IMR-90 (cell line): ENCODE data around the gene KCNMB1. TPM values are rescaled to one million over a fixed set of nuclear protein-coding genes. Genes with fewer than 3 reads are reported as not detected.

ENCODE experiments used
- ATAC-seq: fragments of 200-7000 bp; cut with Tn5 transposase; 2 replicates; pipeline ENCODE4 v1.9.1; 2020; ENCODE audit warnings: low read depth, mild to moderate bottlenecking, moderate library complexity
- BruUV-seq: library from RNA; stranded (reverse); fragments of 400-500 nt; replicated peaks from 2 replicates; lab custom pipeline; 2021; lab: Mats Ljungman, UMichigan
- CTCF ChIA-PET: fragments of 300-600 bp; formaldehyde crosslinking; extraction: SDS; loops from one replicate; lab custom pipeline; 2021; ENCODE audit warnings: antibody characterized with exemption; lab: Yijun Ruan, JAX
- POLR2A ChIA-PET: fragments of 300-600 bp; sonication (Branson Sonifier 250); formaldehyde crosslinking; loops from one replicate; lab custom pipeline; 2022; ENCODE audit warnings: antibody characterized with exemption; ENCODE audit not compliant: unreplicated experiment; lab: Charles Lee
- DNase-seq: peaks from one replicate; pipeline ENCODE4 v3.0.0; 2013
- H2AFZ ChIP-seq: replicated peaks from 2 replicates; pipeline ENCODE3; 2013; ENCODE audit warnings: low read length, mild to moderate bottlenecking; ENCODE audit not compliant: poor library complexity
- H2AK5ac ChIP-seq: 2 replicates; pipeline ENCODE4 v1.6.1; 2013; ENCODE audit warnings: low read depth, low read length, inconsistent platforms
- H2AK9ac ChIP-seq: replicated peaks from 2 replicates; pipeline ENCODE3; 2013; ENCODE audit warnings: mild to moderate bottlenecking, low read depth, low read length, moderate library complexity; ENCODE audit not compliant: poor library complexity
- H2BK120ac ChIP-seq: 2 replicates; pipeline ENCODE4 v1.6.1; 2013; ENCODE audit warnings: low read depth, low read length, inconsistent platforms
- H2BK15ac ChIP-seq: 3 replicates; pipeline ENCODE4 v1.6.1; 2013; ENCODE audit warnings: low read depth, low read length, inconsistent platforms
- H2BK20ac ChIP-seq: 2 replicates; pipeline ENCODE4 v1.6.1; 2013; ENCODE audit warnings: low read depth, mild to moderate bottlenecking, inconsistent platforms, low read length, moderate library complexity
- H2BK5ac ChIP-seq: 2 replicates; pipeline ENCODE4 v1.6.1; 2013; ENCODE audit warnings: mild to moderate bottlenecking, low read depth, low read length, inconsistent platforms; ENCODE audit not compliant: poor library complexity, severe bottlenecking
- H3K14ac ChIP-seq: replicated peaks from 2 replicates; pipeline ENCODE4 v1.6.1; 2013; ENCODE audit warnings: low read depth, low read length, inconsistent platforms
- H3K18ac ChIP-seq: 2 replicates; pipeline ENCODE4 v1.6.1; 2013; ENCODE audit warnings: low read depth, low read length, control low read depth
- H3K23ac ChIP-seq: 2 replicates; pipeline ENCODE4 v1.6.1; 2013; ENCODE audit warnings: low read depth, low read length, inconsistent platforms
- H3K27ac ChIP-seq: 2 replicates; pipeline ENCODE4 v1.5.1; 2013; ENCODE audit warnings: mild to moderate bottlenecking, control low read depth, low read length; ENCODE audit not compliant: insufficient read depth
- H3K27me3 ChIP-seq: 2 replicates; pipeline ENCODE4 v1.6.1; 2013; ENCODE audit warnings: low read length; ENCODE audit not compliant: control insufficient read depth, insufficient read depth
- H3K36me3 ChIP-seq: 2 replicates; pipeline ENCODE4 v1.6.1; 2013; ENCODE audit warnings: low read length, mixed read lengths; ENCODE audit not compliant: control insufficient read depth, insufficient read depth
- H3K4ac ChIP-seq: 2 replicates; pipeline ENCODE4 v1.6.1; 2013; ENCODE audit warnings: low read depth, low read length, inconsistent platforms
- H3K4me1 ChIP-seq: 2 replicates; pipeline ENCODE4 v1.6.1; 2013; ENCODE audit warnings: low read length, mixed read lengths; ENCODE audit not compliant: control insufficient read depth, insufficient read depth
- H3K4me2 ChIP-seq: 2 replicates; pipeline ENCODE4 v1.6.1; 2013; ENCODE audit warnings: low read depth, mild to moderate bottlenecking, control low read depth, low read length, moderate library complexity
- H3K4me3 ChIP-seq: 2 replicates; pipeline ENCODE4 v1.5.1; 2013; ENCODE audit warnings: low read depth, mild to moderate bottlenecking, control low read depth, low read length, moderate library complexity; ENCODE audit not compliant: insufficient read depth
- H3K56ac ChIP-seq: 2 replicates; pipeline ENCODE4 v1.6.1; 2013; ENCODE audit warnings: low read length, inconsistent platforms; ENCODE audit not compliant: insufficient read depth; ENCODE audit errors: extremely low read depth
- H3K79me1 ChIP-seq, 2 experiments: 2 replicates each; pipeline ENCODE4 v1.6.1; 2013; ENCODE audit warnings: low read length in 2 of 2, inconsistent platforms in 1 of 2, low read depth in 1 of 2
- H3K9ac ChIP-seq: 2 replicates; pipeline ENCODE4 v1.6.1; 2013; ENCODE audit warnings: low read depth, low read length, control low read depth
- H3K9me1 ChIP-seq: 2 replicates; pipeline ENCODE4 v1.6.1; 2013; ENCODE audit warnings: low read length, inconsistent platforms; ENCODE audit not compliant: insufficient read depth
- H3K9me3 ChIP-seq: 2 replicates; pipeline ENCODE4 v1.6.1; 2013; ENCODE audit warnings: low read length; ENCODE audit not compliant: control insufficient read depth, insufficient read depth
- H4K20me1 ChIP-seq: 2 replicates; pipeline ENCODE4 v1.6.1; 2013; ENCODE audit warnings: low read length, inconsistent platforms; ENCODE audit not compliant: insufficient read depth
- H4K5ac ChIP-seq: 2 replicates; pipeline ENCODE4 v1.6.1; 2013; ENCODE audit warnings: mild to moderate bottlenecking, low read depth, low read length, control low read depth
- H4K8ac ChIP-seq, 2 experiments: 2 replicates each; pipeline ENCODE4 v1.6.1; 2013; ENCODE audit warnings: low read depth in 2 of 2, low read length in 2 of 2, control low read depth in 1 of 2, inconsistent platforms in 1 of 2
- H4K91ac ChIP-seq: 2 replicates; pipeline ENCODE4 v1.6.1; 2013; ENCODE audit warnings: low read depth, low read length, inconsistent platforms; ENCODE audit not compliant: insufficient read depth
- BHLHE40 ChIP-seq: fragments of 150-350 bp; IDR thresholded peaks from 2 replicates; pipeline ENCODE4 v1.6.1; 2016; ENCODE audit warnings: mild to moderate bottlenecking, low read depth, low read length
- CEBPB ChIP-seq: IDR thresholded peaks from 2 replicates; pipeline ENCODE4 v1.6.1; 2012; ENCODE audit warnings: low read depth, low read length, improper control_type of control experiment
- CHD1 ChIP-seq: IDR thresholded peaks from 2 replicates; pipeline ENCODE4 v1.6.1; 2012; ENCODE audit warnings: low read depth, low read length, improper control_type of control experiment
- CTCF ChIP-seq: conservative IDR thresholded peaks from 2 replicates; pipeline ENCODE4 v1.5.1; 2012; ENCODE audit warnings: mild to moderate bottlenecking, low read depth, low read length, improper control_type of control experiment
- ELK1 ChIP-seq: fragments of 150-350 bp; IDR thresholded peaks from 2 replicates; pipeline ENCODE4 v1.6.1; 2016; ENCODE audit warnings: low read depth, mild to moderate bottlenecking, low read length, moderate library complexity, borderline replicate concordance
- FOS ChIP-seq: fragments of 150-350 bp; IDR thresholded peaks from 2 replicates; pipeline ENCODE4 v1.6.1; 2016; ENCODE audit warnings: low read depth, low read length
- MAFK ChIP-seq: IDR thresholded peaks from 2 replicates; pipeline ENCODE4 v1.6.1; 2012; ENCODE audit warnings: low read depth, low read length, improper control_type of control experiment
- MAZ ChIP-seq: IDR thresholded peaks from 2 replicates; pipeline ENCODE4 v1.6.1; 2012; ENCODE audit warnings: low read depth, mild to moderate bottlenecking, low read length, improper control_type of control experiment, moderate library complexity, borderline replicate concordance
- MXI1 ChIP-seq: IDR thresholded peaks from 2 replicates; pipeline ENCODE4 v1.6.1; 2012; ENCODE audit warnings: low read depth, mild to moderate bottlenecking, low read length, moderate library complexity, borderline replicate concordance
- NFE2L2 ChIP-seq: fragments of 150-350 bp; IDR thresholded peaks from 2 replicates; pipeline ENCODE4 v1.6.1; 2016; ENCODE audit warnings: low read depth, mild to moderate bottlenecking, low read length
- POLR2A ChIP-seq: IDR thresholded peaks from 2 replicates; pipeline ENCODE4 v1.6.1; 2012; ENCODE audit warnings: mild to moderate bottlenecking, low read depth, low read length
- RAD21 ChIP-seq: IDR thresholded peaks from 2 replicates; pipeline ENCODE4 v1.6.1; 2012; ENCODE audit warnings: low read length, improper control_type of control experiment
- RCOR1 ChIP-seq: IDR thresholded peaks from 2 replicates; pipeline ENCODE4 v1.6.1; 2012; ENCODE audit warnings: mild to moderate bottlenecking, low read length, improper control_type of control experiment; ENCODE audit not compliant: insufficient replicate concordance
- RFX5 ChIP-seq: IDR thresholded peaks from 2 replicates; pipeline ENCODE4 v1.8.0; 2012; ENCODE audit warnings: low read depth, mild to moderate bottlenecking, low read length, moderate library complexity
- SMC3 ChIP-seq: fragments of 150-350 bp; IDR thresholded peaks from 2 replicates; pipeline ENCODE4 v1.6.1; 2016; ENCODE audit warnings: low read depth, mild to moderate bottlenecking, antibody characterized with exemption, low read length, moderate library complexity
- WGBS, 2 experiments: methylation state at CpG; one replicate each; pipeline versions ENCODE4 v1.1.5 to v1.1.7; 2013; ENCODE audit warnings: missing lambda C conversion rate in 2 of 2; ENCODE audit not compliant: insufficient read length in 1 of 2; ENCODE audit errors: extremely low coverage in 2 of 2; 5-methylcytosine and 5-hydroxymethylcytosine counted together
- dilution Hi-C: fragments of 300-500 bp; cut with HindIII; formaldehyde crosslinking; loops from one replicate; pipeline ENCODE4 v1.14.3; 2018; ENCODE audit warnings: low sequenced_read_pairs; ENCODE audit not compliant: unreplicated experiment
- in situ Hi-C: fragments of 300-500 bp; cut with MboI; formaldehyde crosslinking; loops from 3 replicates; pipeline ENCODE4 v1.14.3; 2019; ENCODE audit warnings: low sequenced_read_pairs, inconsistent platforms, mixed read lengths
- intact Hi-C: fragments of 100-400 bp; cut with micrococcal nuclease; formaldehyde crosslinking; loops from 2 replicates; pipeline ENCODE4 v1.10.0; 2022
- polyA plus RNA-seq, 3 experiments: library from polyadenylated mRNA; depleted of rRNA; stranded (reverse); fragments of >200 nt; gene quantifications; 2 replicates each; pipeline ENCODE4 v1.2.3, GENCODE V29; 2012; ENCODE audit warnings: low replicate concordance in 1 of 3
- total RNA-seq: library from RNA; depleted of rRNA; stranded (reverse); fragments of >200 nt; gene quantifications from 2 replicates; pipeline ENCODE4 v1.2.3, GENCODE V29; 2012
- TF ChIP-seq, protein P1 (sequence below): fragments of 150-350 bp; IDR thresholded peaks from 2 replicates; pipeline ENCODE4 v1.6.1; 2017; ENCODE audit warnings: mild to moderate bottlenecking, antibody characterized with exemption, low read length, low read depth

The KCNMB1 gene
- total and polyA plus RNA-seq, 2 of the 4 experiments (the other 2 are of a cell fraction): not detected

DNA sequence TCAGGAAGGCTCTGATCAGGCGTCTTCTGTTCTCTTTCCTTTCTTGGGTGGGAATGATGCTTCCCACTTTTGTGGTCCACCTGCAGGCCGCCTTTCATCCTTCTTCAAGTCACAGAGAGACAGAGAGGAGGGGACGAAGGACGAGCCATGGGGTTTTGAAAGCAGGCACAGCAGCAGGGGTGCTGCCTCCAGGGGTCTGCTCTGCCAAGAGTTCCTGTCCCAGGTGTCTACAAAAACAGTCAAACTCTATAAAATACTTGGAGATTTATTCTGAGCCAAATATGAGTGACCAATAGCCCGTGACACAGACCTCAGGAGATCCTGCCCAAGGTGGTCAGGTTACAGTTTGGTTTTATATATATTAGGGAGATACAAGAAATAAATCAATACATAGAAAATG lies 57.1 kb downstream of the KCNMB1 start:
- CTCF ChIA-PET: no interaction called here

More for the DNA sequence above, 57.1 kb downstream of the KCNMB1 start:
- no TSS peak for BruUV-seq
- no peak overlapping the region for H2AK5ac ChIP-seq
- dilution Hi-C loops: no loop called here
- no peak overlapping the region for H3K56ac ChIP-seq
- DNase-seq (no peak), ATAC-seq (no peak)
- H2BK120ac ChIP-seq: no peak overlapping the region
- no peak overlapping the region for H3K4ac ChIP-seq
- H3K27ac ChIP-seq: no peak overlapping the region
- H3K79me1 ChIP-seq: no peaks in the 10 kb centered on the region
- 80% methylated on average over 1 of the region's 5 CpGs; no CpG with 5 or more reads in 1 of the 2 experiments for WGBS, 2 experiments
- H3K14ac ChIP-seq: no peak overlapping the region
- no peaks in the 10 kb centered on the region for H3K27me3 ChIP-seq
- no peak overlapping the region for H4K5ac ChIP-seq
- no peaks in the 10 kb centered on the region for H4K20me1 ChIP-seq
- no peak overlapping the region for H2BK5ac ChIP-seq
- in situ Hi-C loops: no loop called here
- H3K23ac ChIP-seq: no peak overlapping the region
- H2BK15ac ChIP-seq: no peak overlapping the region
- H4K91ac ChIP-seq: no peak overlapping the region
- H2AK9ac ChIP-seq: no peak overlapping the region
- H2AFZ ChIP-seq: no peak overlapping the region
- no peaks in the 10 kb centered on the region for H3K9me3 ChIP-seq
- TF ChIP-seq NFE2L2 (no peak), MAZ (no peak), CEBPB (no peak), BHLHE40 (no peak), RAD21 (no peak), SMC3 (no peak), MAFK (no peak), RCOR1 (no peak), POLR2A (no peak), ELK1 (no peak), FOS (no peak), MXI1 (no peak), CTCF (no peak), CHD1 (no peak), RFX5 (no peak)
- TF ChIP-seq, protein P1, sequence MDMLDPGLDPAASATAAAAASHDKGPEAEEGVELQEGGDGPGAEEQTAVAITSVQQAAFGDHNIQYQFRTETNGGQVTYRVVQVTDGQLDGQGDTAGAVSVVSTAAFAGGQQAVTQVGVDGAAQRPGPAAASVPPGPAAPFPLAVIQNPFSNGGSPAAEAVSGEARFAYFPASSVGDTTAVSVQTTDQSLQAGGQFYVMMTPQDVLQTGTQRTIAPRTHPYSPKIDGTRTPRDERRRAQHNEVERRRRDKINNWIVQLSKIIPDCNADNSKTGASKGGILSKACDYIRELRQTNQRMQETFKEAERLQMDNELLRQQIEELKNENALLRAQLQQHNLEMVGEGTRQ: no peak
- H3K36me3 ChIP-seq: no peaks in the 10 kb centered on the region
- H4K8ac ChIP-seq: no peak overlapping the region
- H3K4me2 ChIP-seq: no peak overlapping the region
- H3K4me1 ChIP-seq: no peaks in the 10 kb centered on the region
- H2BK20ac ChIP-seq: no peak overlapping the region
- H3K4me3 ChIP-seq: no peak overlapping the region
- H3K9ac ChIP-seq: no peak overlapping the region
- H3K9me1 ChIP-seq: no peaks in the 10 kb centered on the region
- intact Hi-C loops: no loop called here
- H3K18ac ChIP-seq: no peak overlapping the region
- POLR2A ChIA-PET: no interaction called here
